ENCODE results near the gene CST11. TPM values are rescaled to one million over a fixed set of nuclear protein-coding genes. Genes with fewer than 3 reads are reported as not detected.

Gene CST11
- total and polyA plus RNA-seq, 9 of the 15 experiments (the other 6 are each of a cell fraction or from before 2014, with no cell fraction given): not detected

DNA sequence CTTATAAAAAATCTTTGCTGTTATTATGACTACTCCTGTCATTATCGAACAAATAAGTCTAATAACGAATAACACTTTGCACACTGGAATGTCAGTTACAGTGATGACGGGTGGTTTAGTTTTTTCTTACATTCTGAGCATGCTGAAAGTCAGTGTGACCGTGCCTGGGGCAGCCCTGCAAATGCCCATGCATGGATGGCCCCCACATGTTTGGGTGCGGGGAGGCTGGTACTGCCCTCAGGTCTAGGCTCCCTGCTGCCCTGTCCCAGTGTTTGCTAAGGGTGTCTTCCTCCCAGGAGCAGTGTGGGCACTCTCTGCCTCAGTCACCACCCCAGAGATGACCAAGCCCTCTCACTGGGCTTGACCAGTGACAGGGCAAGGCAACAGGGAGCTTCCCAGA, 10.2 kb downstream of the CST11 start:
- Histone ChIP-seq H3K36me3 (ENCODE audit: control insufficient read depth, insufficient read depth, low read length) (no peaks in the 10 kb centered on the region), H2AFZ (ENCODE audit: low read depth, low read length) (no peak overlapping the region), H3K4me2 (ENCODE audit: insufficient read depth, low read length) (no peak overlapping the region), H3K4me1 (replicated peaks in 1 of 2; ENCODE audit: control insufficient read depth in 2 of 2, insufficient read depth in 2 of 2, low read length in 2 of 2) (no peaks in the 10 kb centered on the region), H3K79me2 (ENCODE audit: control insufficient read depth, insufficient read depth, low read length) (no peaks in the 10 kb centered on the region), H3K27ac (ENCODE audit: extremely low read depth, low read depth, low read length) (no peak overlapping the region), H3K27me3 (ENCODE audit: control insufficient read depth in 2 of 2, insufficient read depth in 2 of 2, low read length in 2 of 2) (peaks cover 0 to 7% of the 10 kb centered on the region in 2 experiments; a peak in 1 of 5 replicates), H3K9me3 (replicated peaks; ENCODE audit: control insufficient read depth, insufficient read depth, low read depth, low read length) (no peaks in the 10 kb centered on the region), H3K4me3 (no peak overlapping the region), H3K9me1 (ENCODE audit: control insufficient read depth, insufficient read depth, low read length) (no peaks in the 10 kb centered on the region), H4K20me1 (replicated peaks; ENCODE audit: control insufficient read depth, insufficient read depth, low read length) (no peaks in the 10 kb centered on the region), H3K9ac (ENCODE audit: insufficient read depth in 1 of 2, low read depth in 2 of 2, low read length in 2 of 2) (no peak overlapping the region)
- no peak for ATAC-seq
- WGBS (ENCODE audit: insufficient coverage, low coverage, missing lambda C conversion rate): 8% methylated on average over 5 of the region's 5 CpGs
- ChIA-PET POLR2A (interaction anchor here (0.9 kb wide), 1 partner anchor 82 kb away, joined by 3 read pairs; no protein-coding TSS in a partner anchor), CTCF (ENCODE audit: low intra/inter-chr PET ratio) (interaction anchor here (3.1 kb wide), 1 partner anchor 164 kb away, joined by 25 read pairs; the partner anchor contains the start of gene CST9)
- TF ChIP-seq ZBTB1 (CRISPR knock-in tag; IDR thresholded peaks at IDR 0.05; ENCODE audit: borderline replicate concordance, low read depth): no peak
- TF ChIP-seq, protein P1, sequence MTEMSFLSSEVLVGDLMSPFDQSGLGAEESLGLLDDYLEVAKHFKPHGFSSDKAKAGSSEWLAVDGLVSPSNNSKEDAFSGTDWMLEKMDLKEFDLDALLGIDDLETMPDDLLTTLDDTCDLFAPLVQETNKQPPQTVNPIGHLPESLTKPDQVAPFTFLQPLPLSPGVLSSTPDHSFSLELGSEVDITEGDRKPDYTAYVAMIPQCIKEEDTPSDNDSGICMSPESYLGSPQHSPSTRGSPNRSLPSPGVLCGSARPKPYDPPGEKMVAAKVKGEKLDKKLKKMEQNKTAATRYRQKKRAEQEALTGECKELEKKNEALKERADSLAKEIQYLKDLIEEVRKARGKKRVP (CRISPR knock-in tag; IDR thresholded peaks at IDR 0.05): no peak
- no peak for TF ChIP-seq CCAR2 (IDR thresholded peaks at IDR 0.05; ENCODE audit: low read depth, low read length)
- TF ChIP-seq DIDO1 (tag; IDR thresholded peaks at IDR 0.05; ENCODE audit: low read depth): no peak
- BruUV-seq (replicated peaks): no TSS peak
- intact Hi-C loops (cut with micrococcal nuclease): no loop called here
- no peak for FAIRE-seq
- DNase-seq (ENCODE audit: extremely low read depth in 1 of 4, low spot score in 3 of 4): no peak
- in situ Hi-C loops (cut with MboI): no loop called here
